HCT116 (cell line): ENCODE measurements around the gene ABCC9. TPM values are rescaled to one million over a fixed set of nuclear protein-coding genes. Genes with fewer than 3 reads are reported as not detected.

Experiments
- ATAC-seq: fragments of 200-7000 bp; cut with Tn5 transposase; 2 replicates; pipeline ENCODE4 v1.9.1; 2020; ENCODE audit warnings: mild to moderate bottlenecking, moderate library complexity
- BruUV-seq: library from RNA; stranded (reverse); fragments of 400-500 nt; replicated peaks from 2 replicates; lab custom pipeline; 2021; lab: Mats Ljungman, UMichigan
- CTCF ChIA-PET: fragments of 300-600 bp; sonication (Branson Sonifier 250); formaldehyde crosslinking; loops from one replicate; lab custom pipeline; 2021; ENCODE audit warnings: antibody characterized with exemption; lab: Charles Lee
- POLR2A ChIA-PET: fragments of 300-600, 350-600 bp; sonication (Branson Sonifier 250); formaldehyde crosslinking; loops from one replicate; lab custom pipeline; 2021; ENCODE audit warnings: antibody characterized with exemption; lab: Charles Lee
- RAD21 ChIA-PET, 2 experiments: fragments of 300-600 bp; sonication (Branson Sonifier 250); formaldehyde crosslinking; loops; one replicate each; lab custom pipeline; 2023; ENCODE audit warnings: low total read pairs in 2 of 2; ENCODE audit not compliant: uncharacterized antibody in 2 of 2, unreplicated experiment in 2 of 2, low non-redundant PET in 1 of 2; lab: Charles Lee
- DNase-seq: peaks from one replicate; pipeline ENCODE4 v3.0.0-alpha.2; 2010; ENCODE audit warnings: low read depth, low spot score
- H2AFZ ChIP-seq: fragments of 200-600 bp; shearing (Covaris generic), sonication (generic); 2 replicates; pipeline ENCODE4 v1.6.1; 2017; ENCODE audit warnings: low read depth, mixed run types, mixed read lengths, antibody characterized with exemption, low read length; ENCODE audit not compliant: poor library complexity, severe bottlenecking
- H3K27ac ChIP-seq: 2 replicates; pipeline ENCODE4 v1.5.1; 2012; ENCODE audit warnings: low read depth, low read length
- H3K27me3 ChIP-seq: fragments of 200-600 bp; sonication (generic); 2 replicates; pipeline ENCODE4 v1.6.1; 2016; ENCODE audit warnings: mixed run types, low read length, mixed read lengths; ENCODE audit not compliant: insufficient read depth
- H3K36me3 ChIP-seq, 2 experiments: fragments of 200-500 bp in 1 of 2; fragments of 200-600 bp in 1 of 2; sonication (Bioruptor generic) in 1 of 2; sonication (generic) in 1 of 2; 2 replicates each; pipeline versions ENCODE4 v1.5.1 to v1.6.1; 2014 to 2016; ENCODE audit warnings: low read length in 2 of 2, inconsistent platforms in 1 of 2, mixed read lengths in 1 of 2, mixed run types in 1 of 2; ENCODE audit not compliant: insufficient read depth in 2 of 2, control insufficient read depth in 1 of 2
- H3K4me1 ChIP-seq, 2 experiments: fragments of 200-600 bp in 1 of 2; sonication (generic) in 1 of 2; 2 replicates each; pipeline versions ENCODE4 v1.5.1 to v1.6.1; 2012 to 2017; ENCODE audit warnings: low read length in 2 of 2, inconsistent platforms in 1 of 2, mild to moderate bottlenecking in 1 of 2, mixed read lengths in 1 of 2, mixed run types in 1 of 2, moderate library complexity in 1 of 2; ENCODE audit not compliant: insufficient read depth in 2 of 2, control insufficient read depth in 1 of 2
- H3K4me2 ChIP-seq: fragments of 200-600 bp; sonication (generic); 2 replicates; pipeline ENCODE4 v1.6.1; 2017; ENCODE audit warnings: mixed run types, low read length, mixed read lengths
- H3K4me3 ChIP-seq, 2 experiments: fragments of 200-600 bp in 1 of 2; sonication (generic) in 1 of 2; replicated peaks in 1 of 2; 2 replicates each; pipeline ENCODE4 v1.5.1; 2011 to 2016; ENCODE audit warnings: low read length in 2 of 2, control low read depth in 1 of 2, low read depth in 1 of 2, mild to moderate bottlenecking in 1 of 2, mixed read lengths in 1 of 2, mixed run types in 1 of 2
- H3K79me2 ChIP-seq: fragments of 200-600 bp; sonication (generic); 2 replicates; pipeline ENCODE4 v1.6.1; 2017; ENCODE audit warnings: mild to moderate bottlenecking, mixed run types, low read length, moderate library complexity, mixed read lengths; ENCODE audit not compliant: insufficient read depth
- H3K9ac ChIP-seq: fragments of 200-600 bp; sonication (generic); 2 replicates; pipeline ENCODE4 v1.6.1; 2016; ENCODE audit warnings: low read length, mixed read lengths
- H3K9me2 ChIP-seq: fragments of 200-600 bp; sonication (generic), shearing (Covaris generic); 2 replicates; pipeline ENCODE4 v1.6.1; 2017; ENCODE audit warnings: mixed run types, mild to moderate bottlenecking, moderate library complexity; ENCODE audit not compliant: insufficient read depth
- H3K9me3 ChIP-seq, 2 experiments: fragments of 200-500 bp in 1 of 2; fragments of 200-600 bp in 1 of 2; sonication (Bioruptor generic) in 1 of 2; sonication (generic) in 1 of 2; 2 replicates each; pipeline ENCODE4 v1.6.1; 2014 to 2017; ENCODE audit warnings: low read length in 2 of 2, mixed read lengths in 2 of 2, inconsistent platforms in 1 of 2, low read depth in 1 of 2, mild to moderate bottlenecking in 1 of 2, mixed run types in 1 of 2, moderate library complexity in 1 of 2; ENCODE audit not compliant: control insufficient read depth in 1 of 2, insufficient read depth in 1 of 2
- H4K20me1 ChIP-seq: fragments of 200-600 bp; sonication (generic), shearing (Covaris generic); 2 replicates; pipeline ENCODE4 v1.6.1; 2017; ENCODE audit warnings: mixed run types, mild to moderate bottlenecking, moderate library complexity; ENCODE audit not compliant: insufficient read depth
- CBX3 ChIP-seq: IDR thresholded peaks from 2 replicates; pipeline ENCODE4 v1.6.1; 2012; ENCODE audit warnings: low read depth
- CTCF ChIP-seq, 3 experiments: fragments of 200-600 bp in 1 of 3; sonication (generic) in 1 of 3; IDR thresholded peaks in 2 of 3; conservative IDR thresholded peaks in 1 of 3; 2 replicates each; pipeline ENCODE4 v1.5.1; 2012 to 2017; ENCODE audit warnings: low read depth in 2 of 3, low read length in 2 of 3, antibody characterized with exemption in 1 of 3, borderline replicate concordance in 1 of 3, control low read depth in 1 of 3, mild to moderate bottlenecking in 1 of 3, mixed read lengths in 1 of 3, mixed run types in 1 of 3, moderate library complexity in 1 of 3; ENCODE audit not compliant: insufficient read depth in 1 of 3
- ELF1 ChIP-seq: IDR thresholded peaks from 2 replicates; pipeline ENCODE4 v1.6.1; 2012; ENCODE audit warnings: low read depth, borderline replicate concordance
- EZH2phosphoT487 ChIP-seq: fragments of 200-600 bp; IDR thresholded peaks from 2 replicates; pipeline ENCODE4 v1.6.1; 2018; ENCODE audit warnings: antibody characterized with exemption, borderline replicate concordance
- JUND ChIP-seq: IDR thresholded peaks from 2 replicates; pipeline ENCODE4 v1.6.1; 2012
- RAD21 ChIP-seq: IDR thresholded peaks from 2 replicates; pipeline ENCODE4 v1.6.1; 2012; ENCODE audit warnings: low read depth, mild to moderate bottlenecking
- SRF ChIP-seq: IDR thresholded peaks from 2 replicates; pipeline ENCODE4 v1.6.1; 2012; ENCODE audit warnings: low read depth
- TCF7L2 ChIP-seq: IDR thresholded peaks from 2 replicates; pipeline ENCODE4 v1.7.0; 2011; ENCODE audit warnings: borderline replicate concordance, inconsistent platforms; ENCODE audit not compliant: insufficient read depth, insufficient read length; ENCODE audit errors: extremely low read depth
- YY1 ChIP-seq: IDR thresholded peaks from 2 replicates; pipeline ENCODE4 v1.6.1; 2011; ENCODE audit warnings: low read length, low read depth, moderate library complexity, mild to moderate bottlenecking; ENCODE audit not compliant: insufficient replicate concordance; ENCODE audit errors: extremely low read depth
- ZBTB33 ChIP-seq: IDR thresholded peaks from 2 replicates; pipeline ENCODE4 v1.6.1; 2011; ENCODE audit warnings: mild to moderate bottlenecking, low read length, moderate library complexity; ENCODE audit not compliant: insufficient replicate concordance; ENCODE audit errors: extremely low read depth
- ZFX ChIP-seq: fragments of 450-650 bp; IDR thresholded peaks from 2 replicates; pipeline ENCODE4 v1.6.1; 2017
- ZNF274 ChIP-seq: fragments of 200-500 bp; sonication (Bioruptor generic); IDR thresholded peaks from 2 replicates; pipeline ENCODE4 v1.6.1; 2014; ENCODE audit warnings: mild to moderate bottlenecking, low read depth, low read length, inconsistent platforms
- intact Hi-C: fragments of 100-400 bp; cut with micrococcal nuclease; formaldehyde crosslinking; loops from 2 replicates; pipeline ENCODE4 v1.10.0; 2022
- total RNA-seq: library from RNA; stranded (reverse); gene quantifications from one replicate; pipeline ENCODE4 v1.2.1, GENCODE V29; 2021; ENCODE audit not compliant: unreplicated experiment

The ABCC9 gene
- total RNA-seq, 1 experiment from 2014 or later: 0.05 TPM

GRCh38 chr12:21894792-21895595, 46.2 kb downstream of the ABCC9 start:
- intact Hi-C loops: no loop called here
- TF ChIP-seq TCF7L2 (no peak), CBX3 (no peak), ELF1 (no peak)
- TF ChIP-seq, all 23 proteins: peak for 0
- no peaks in the 10 kb centered on the region for H3K27me3 ChIP-seq
- ATAC-seq (no peak), DNase-seq (no peak)
- no peaks in the 10 kb centered on the region for H4K20me1 ChIP-seq
- H3K9me3 ChIP-seq: no peaks in the 10 kb centered on the region
- RAD21 ChIA-PET: no interaction called here
- H3K27ac ChIP-seq: no peak overlapping the region
- H3K79me2 ChIP-seq: no peaks in the 10 kb centered on the region
- no peak overlapping the region for H3K4me3 ChIP-seq
- no peak overlapping the region for H3K4me2 ChIP-seq
- H3K36me3 ChIP-seq: no peaks in the 10 kb centered on the region
- H2AFZ ChIP-seq: no peak overlapping the region
- no peak overlapping the region for H3K9ac ChIP-seq
- no peaks in the 10 kb centered on the region for H3K4me1 ChIP-seq
- CTCF ChIA-PET: no interaction called here
- no TSS peak for BruUV-seq
- no peaks in the 10 kb centered on the region for H3K9me2 ChIP-seq
- POLR2A ChIA-PET: no interaction called here

GRCh38 chr12:21893924-21894323, 47.3 kb downstream of the ABCC9 start:
- no peaks in the 10 kb centered on the region for H4K20me1 ChIP-seq
- H3K9me3 ChIP-seq: no peaks in the 10 kb centered on the region
- ATAC-seq (no peak), DNase-seq (no peak)
- no peak overlapping the region for H3K9ac ChIP-seq
- no peaks in the 10 kb centered on the region for H3K79me2 ChIP-seq
- intact Hi-C loops: no loop called here
- no peak overlapping the region for H2AFZ ChIP-seq
- H3K9me2 ChIP-seq: no peaks in the 10 kb centered on the region
- H3K4me2 ChIP-seq: no peak overlapping the region
- H3K36me3 ChIP-seq: no peaks in the 10 kb centered on the region
- H3K4me3 ChIP-seq: no peak overlapping the region
- H3K27me3 ChIP-seq: no peaks in the 10 kb centered on the region
- no peaks in the 10 kb centered on the region for H3K4me1 ChIP-seq
- ChIA-PET POLR2A (no interaction called here), CTCF (no interaction called here), RAD21 (no interaction called here)
- no peak overlapping the region for H3K27ac ChIP-seq
- TF ChIP-seq RAD21 (no peak), ZFX (no peak), ELF1 (no peak), EZH2phosphoT487 (no peak), ZBTB33 (no peak), SRF (no peak), ZNF274 (no peak), TCF7L2 (no peak), JUND (no peak), YY1 (no peak), CTCF (IDR thresholded peaks at IDR 0.05 in 2 of 3, conservative IDR thresholded peaks at IDR 0.05 in 1 of 3; ENCODE audit: borderline replicate concordance in 1 of 3, insufficient read depth in 1 of 3, low read depth in 2 of 3, low read length in 2 of 3) (no peak)
- BruUV-seq: no TSS peak
